NCI-H748 (cell line): ENCODE measurements around the gene ACTA2.

Source experiments
- DNase-seq: peaks from one replicate; lab custom pipeline; 2025; ENCODE audit not compliant: unreplicated experiment; lab: John Stamatoyannopoulos, UW

The ACTA2 gene

GRCh38 chr10:88982366-88982765 is 29.8 kb upstream of the ACTA2 start:
- no peak for DNase-seq

GRCh38 chr10:88981435-88981834 is 28.9 kb upstream of the ACTA2 start:
- no peak for DNase-seq

- no peak for DNase-seq
These were observed 28.2 kb upstream of the ACTA2 start for GRCh38 chr10:88980800-88981199.

- no peak for DNase-seq
These were observed 27.7 kb upstream of the ACTA2 start for GRCh38 chr10:88980247-88980646.

GRCh38 chr10:88979603-88980002 is 27.0 kb upstream of the ACTA2 start:
- no peak for DNase-seq

GRCh38 chr10:88979153-88979562 is 26.6 kb upstream of the ACTA2 start:
- DNase-seq: no peak

GRCh38 chr10:88978463-88978862 is 25.9 kb upstream of the ACTA2 start:
- no peak for DNase-seq

GRCh38 chr10:88975377-88975720 is 22.8 kb upstream of the ACTA2 start:
- no peak for DNase-seq

GRCh38 chr10:88974446-88975376 is 22.1 kb upstream of the ACTA2 start:
- peak; percentile 6 for DNase-seq

GRCh38 chr10:88974012-88974411 is 21.4 kb upstream of the ACTA2 start:
- DNase-seq: no peak

GRCh38 chr10:88971221-88972061 is 18.9 kb upstream of the ACTA2 start:
- no peak for DNase-seq

GRCh38 chr10:88968391-88968790 is 15.8 kb upstream of the ACTA2 start:
- no peak for DNase-seq

- no peak for DNase-seq
These were observed 14.2 kb upstream of the ACTA2 start for GRCh38 chr10:88966797-88967196.

GRCh38 chr10:88964869-88965415 is 12.4 kb upstream of the ACTA2 start:
- DNase-seq: no peak

GRCh38 chr10:88964360-88964759 is 11.8 kb upstream of the ACTA2 start:
- no peak for DNase-seq

GRCh38 chr10:88963318-88963717 is 10.7 kb upstream of the ACTA2 start:
- DNase-seq: no peak

GRCh38 chr10:88962336-88962735 is 9.8 kb upstream of the ACTA2 start:
- DNase-seq: no peak

- no peak for DNase-seq
These were observed 8.7 kb upstream of the ACTA2 start for GRCh38 chr10:88961266-88961665.

GRCh38 chr10:88960802-88961201 is 8.2 kb upstream of the ACTA2 start:
- no peak for DNase-seq

- no peak for DNase-seq
These were observed 6.1 kb upstream of the ACTA2 start for GRCh38 chr10:88958721-88959120.

GRCh38 chr10:88957381-88957780 is 4.8 kb upstream of the ACTA2 start:
- DNase-seq: no peak
